HG03575 (cell line): ENCODE measurements around the gene RETREG1.
"Not testable (repeated sequence)": the region's sequence is repeated elsewhere in the genome, so short reads cannot be mapped to it uniquely, and the experiment has no call there.

Source experiments
- ATAC-seq: cut with Tn5 transposase; IDR thresholded peaks from one replicate; pipeline ENCODE4 v1.9.1; 2021; ENCODE audit not compliant: unreplicated experiment, insufficient number of reproducible peaks, low FRiP score; ENCODE audit errors: extremely low read depth

RETREG1 gene

DNA sequence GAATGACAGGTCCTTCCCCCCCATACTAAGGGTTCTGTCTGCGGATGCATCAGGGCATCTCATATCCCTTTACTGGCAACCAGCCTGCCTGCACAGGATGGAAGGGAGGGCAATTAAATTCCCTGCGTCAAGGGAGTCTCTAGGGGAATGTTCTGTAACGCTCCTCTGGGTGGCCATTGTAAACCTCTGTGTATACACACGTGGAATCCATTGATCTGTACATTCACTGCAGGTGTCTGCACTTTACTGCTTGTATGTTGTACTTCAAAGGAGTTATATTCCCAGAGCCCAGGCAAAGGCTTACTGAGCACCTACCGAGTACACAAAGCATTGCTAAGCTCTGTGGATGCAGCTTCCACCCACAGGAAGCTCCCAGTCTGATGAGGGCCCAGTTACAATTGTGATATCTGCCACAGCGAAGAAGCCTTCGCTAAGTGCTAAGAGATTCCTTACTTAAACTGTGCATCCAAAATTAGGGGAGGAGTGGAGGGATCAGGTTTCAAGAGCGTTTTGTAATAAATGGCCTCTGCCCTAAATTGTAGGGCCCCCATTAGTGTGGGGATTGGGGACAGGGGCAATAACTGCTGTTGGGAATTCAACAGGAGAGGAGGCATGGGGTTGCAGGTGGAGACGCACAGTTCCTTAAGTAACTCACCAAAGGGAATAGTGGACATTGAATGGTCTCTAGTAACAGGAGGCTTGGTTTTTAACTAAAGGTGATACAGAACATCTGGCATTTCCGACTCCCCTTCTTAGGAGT lies 1.5 kb upstream of the RETREG1 start:
- no peak for ATAC-seq

DNA sequence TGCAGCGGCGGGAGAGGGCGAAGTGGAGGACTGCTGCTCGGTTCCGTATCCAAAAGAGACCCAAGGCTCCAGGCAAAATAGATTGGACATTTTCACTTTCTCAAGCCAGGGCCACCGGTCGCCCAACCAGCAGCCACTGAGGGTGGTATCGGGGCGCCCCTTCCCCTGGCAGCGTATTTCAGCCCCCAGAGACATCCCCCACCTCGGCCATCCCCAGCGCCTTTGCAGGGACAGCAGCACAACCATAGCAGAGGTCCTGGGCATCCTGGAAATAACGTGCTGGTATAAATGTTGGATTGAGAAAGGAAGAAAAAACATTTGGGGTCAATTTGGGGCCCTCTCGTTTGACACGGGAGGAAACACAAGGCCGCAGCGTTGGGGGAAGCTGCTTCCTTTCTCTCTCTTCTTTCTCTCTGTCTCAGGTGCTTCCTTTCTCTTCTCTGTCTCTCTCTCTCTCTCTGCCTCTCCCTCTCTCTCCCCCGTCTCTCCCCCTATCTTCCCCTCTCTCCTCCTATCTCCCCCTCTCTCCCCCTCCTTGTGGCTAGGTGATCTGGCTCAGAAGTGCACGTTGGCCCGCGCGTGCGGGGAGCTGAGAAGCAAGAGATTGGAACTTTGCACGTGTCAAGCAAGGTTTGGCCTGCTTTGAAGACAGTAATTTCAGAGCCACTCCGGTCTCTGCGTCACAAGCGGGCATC lies 624 bp upstream of the RETREG1 start:
- ATAC-seq, result no peak

DNA sequence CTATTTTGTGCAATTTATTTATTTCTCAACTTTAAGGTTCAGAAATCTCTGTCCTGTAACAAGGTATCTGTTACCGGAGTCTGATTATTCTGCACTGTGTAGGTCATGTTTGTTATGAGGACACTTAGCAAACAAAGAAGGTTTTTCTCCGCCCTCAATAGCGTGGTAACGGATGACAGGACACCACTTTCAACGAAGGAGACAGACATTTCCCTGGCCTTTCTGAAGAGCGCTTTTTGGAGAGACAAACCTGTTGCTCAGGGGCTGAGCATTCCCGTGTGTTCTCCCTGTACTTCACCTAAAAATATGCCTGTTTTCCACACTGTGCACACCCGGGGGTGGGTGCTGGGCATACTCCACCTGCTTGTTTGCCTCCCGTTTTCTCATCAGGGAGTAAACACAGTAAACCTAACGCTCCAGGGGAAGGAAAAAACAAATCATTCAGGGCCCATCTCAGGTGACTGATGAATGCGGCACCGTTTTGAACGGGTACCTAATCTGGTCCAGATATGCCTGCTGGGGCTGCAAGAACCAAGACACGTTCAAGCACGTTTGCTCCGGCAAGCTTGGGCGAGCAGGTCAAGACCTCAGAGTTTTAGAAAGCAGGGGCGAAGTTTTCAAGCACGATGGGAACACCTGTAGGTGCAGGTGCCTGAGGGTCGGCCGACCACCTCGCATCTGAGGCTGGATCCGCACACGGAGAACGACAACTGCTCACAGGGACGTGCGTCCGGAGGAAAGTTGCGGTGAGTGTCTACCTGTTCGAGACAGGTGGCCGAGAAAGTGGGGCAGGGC lies 859 bp downstream of the RETREG1 start:
- ATAC-seq, result no peak

DNA sequence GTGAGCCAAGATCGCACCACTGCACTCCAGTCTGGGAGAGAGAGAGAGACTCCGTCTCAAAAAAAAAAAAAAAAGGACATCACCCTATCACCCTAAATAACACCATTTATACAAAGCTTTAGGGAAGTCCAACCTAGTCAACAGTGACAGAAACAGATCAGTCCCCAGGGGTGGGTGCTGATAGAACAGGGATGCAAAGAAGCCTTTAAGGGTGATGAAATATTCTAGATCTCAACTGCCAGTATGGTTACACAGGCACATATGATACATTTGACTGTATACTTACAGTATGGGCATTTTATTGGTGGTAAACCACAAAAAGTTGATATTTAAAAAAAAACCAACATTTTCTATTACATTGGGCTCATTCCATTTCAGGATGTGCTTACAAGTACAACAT lies 4.8 kb downstream of the RETREG1 start:
- no peak for ATAC-seq

DNA sequence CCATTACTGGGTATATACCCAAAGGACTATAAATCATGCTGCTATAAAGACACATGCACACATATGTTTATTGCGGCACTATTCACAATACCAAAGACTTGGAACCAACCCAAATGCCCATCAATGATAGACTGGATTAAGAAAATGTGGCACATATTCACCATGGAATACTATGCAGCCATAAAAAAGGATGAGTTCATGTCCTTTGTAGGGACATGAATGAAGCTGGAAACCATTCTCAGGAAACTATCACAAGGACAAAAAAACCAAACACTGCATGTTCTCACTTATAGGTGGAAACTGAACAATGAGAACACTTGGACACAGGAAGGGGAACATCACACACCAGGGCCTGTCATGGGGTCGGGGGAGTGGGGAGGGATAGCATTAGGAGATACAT lies 5.9 kb downstream of the RETREG1 start:
- ATAC-seq, result not testable (repeated sequence)

DNA sequence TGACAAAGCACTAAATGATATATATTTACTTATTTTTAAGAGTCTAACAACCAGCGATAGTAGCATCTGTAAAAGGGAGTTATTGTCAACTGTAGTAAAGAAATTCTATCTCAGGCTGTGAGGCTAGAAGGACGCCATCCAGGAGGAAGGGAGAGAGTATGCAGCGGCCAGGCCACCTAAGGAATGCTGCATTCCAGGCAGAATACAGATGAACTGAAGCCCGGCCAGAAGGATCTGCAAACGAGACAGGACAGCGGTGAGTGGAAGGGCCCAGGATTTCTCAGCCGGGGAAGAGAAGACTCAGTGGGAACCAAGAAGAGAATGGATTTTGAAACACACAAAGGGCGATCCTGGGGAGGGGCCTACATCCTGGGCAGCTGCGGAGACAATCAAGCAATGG lies 7.4 kb downstream of the RETREG1 start:
- ATAC-seq, result no peak

DNA sequence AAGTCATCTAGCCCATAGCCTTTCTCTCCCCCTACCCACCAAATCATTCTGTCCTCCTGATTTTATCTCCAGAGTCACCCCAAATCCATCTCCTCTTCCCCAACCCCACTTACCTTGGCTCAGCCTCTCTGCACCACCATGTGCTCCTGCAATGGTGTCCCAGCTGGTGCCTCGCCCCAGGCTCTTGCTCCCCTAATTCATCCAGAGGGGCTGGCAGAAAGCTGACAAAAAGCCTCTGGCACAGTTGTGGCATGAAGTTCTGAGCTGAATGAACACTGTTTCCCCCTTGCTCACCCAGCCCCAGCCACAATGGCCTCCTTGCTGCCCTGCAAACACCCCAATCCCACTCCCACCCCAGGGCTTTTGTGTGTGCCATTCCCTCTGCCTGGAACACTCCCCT lies 10.2 kb downstream of the RETREG1 start:
- ATAC-seq, result no peak

DNA sequence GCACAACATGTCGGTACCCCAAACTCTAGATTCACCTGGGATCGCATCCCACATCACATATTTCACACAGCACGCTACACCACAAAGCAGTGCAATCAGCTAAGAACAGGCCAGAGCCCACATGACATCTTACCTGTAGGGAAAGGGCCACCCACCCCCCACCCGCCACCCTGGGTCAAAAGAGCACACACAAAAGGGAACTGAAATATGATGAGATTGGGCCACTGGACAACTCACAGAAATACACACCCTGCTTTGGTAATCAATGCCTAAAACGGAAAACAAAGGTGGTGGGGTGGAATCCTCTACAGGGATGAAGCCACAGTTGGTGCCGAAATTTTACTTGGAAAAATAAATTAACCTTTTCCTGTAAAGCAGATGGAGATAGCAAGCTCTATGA lies 13.1 kb downstream of the RETREG1 start:
- no peak for ATAC-seq

DNA sequence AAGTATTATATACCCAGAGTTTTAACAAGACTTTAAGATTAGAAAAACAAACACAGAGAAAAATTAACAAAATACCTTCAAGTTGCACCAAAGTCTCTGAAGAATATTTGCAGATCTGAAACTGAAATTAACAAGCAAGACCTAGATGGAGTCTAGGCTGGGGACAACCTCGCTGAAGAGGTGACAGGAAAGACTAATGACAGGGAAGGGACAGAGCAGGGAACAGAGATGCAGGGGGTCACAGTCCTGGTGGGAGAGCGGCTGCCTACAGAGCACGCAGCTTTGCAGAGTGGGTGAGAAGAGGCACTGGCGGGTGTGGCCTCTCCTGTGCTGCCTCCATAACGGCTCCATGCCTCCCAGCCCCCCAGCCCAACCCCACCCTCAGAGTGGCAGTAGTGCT lies 13.5 kb downstream of the RETREG1 start:
- ATAC-seq, result no peak

DNA sequence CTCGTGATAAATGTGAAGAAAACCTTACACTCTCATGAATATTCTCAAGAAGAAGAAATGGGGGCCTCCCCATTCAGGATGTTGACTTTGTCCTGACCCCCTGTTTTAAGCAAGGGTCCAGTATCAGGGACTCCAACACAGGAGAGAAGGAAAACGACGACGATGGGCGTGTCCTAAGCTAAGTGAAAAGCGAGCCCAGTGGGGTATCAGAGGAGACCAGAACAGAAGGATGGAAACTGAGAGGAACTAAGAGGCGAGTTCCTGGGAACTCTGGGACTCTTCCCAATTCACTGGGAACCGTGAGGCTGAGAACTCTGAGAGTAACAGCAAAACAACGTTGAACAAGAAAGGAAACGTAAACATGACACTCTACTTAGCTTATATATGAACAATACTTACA lies 14.6 kb downstream of the RETREG1 start:
- ATAC-seq, result no peak

DNA sequence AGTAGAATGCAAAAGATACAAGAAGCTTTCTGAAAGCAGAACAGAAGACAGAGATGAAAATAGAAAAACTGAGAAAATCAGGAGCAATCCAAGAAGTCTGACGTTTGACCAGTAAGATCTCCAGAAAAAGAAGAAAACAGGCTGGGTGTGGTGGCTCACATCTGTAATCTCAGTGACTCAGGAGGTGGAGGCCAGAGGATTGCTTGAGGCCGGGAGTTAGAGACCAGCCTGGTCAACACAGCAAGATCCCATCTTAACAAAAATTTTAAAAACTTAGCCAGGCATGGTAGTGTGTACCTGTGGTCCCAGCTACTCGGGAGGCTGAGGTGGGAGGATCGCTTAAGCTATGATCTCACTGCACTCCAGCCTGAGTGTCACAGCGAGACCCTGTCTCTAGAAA lies 15.9 kb downstream of the RETREG1 start:
- ATAC-seq, result no peak

DNA sequence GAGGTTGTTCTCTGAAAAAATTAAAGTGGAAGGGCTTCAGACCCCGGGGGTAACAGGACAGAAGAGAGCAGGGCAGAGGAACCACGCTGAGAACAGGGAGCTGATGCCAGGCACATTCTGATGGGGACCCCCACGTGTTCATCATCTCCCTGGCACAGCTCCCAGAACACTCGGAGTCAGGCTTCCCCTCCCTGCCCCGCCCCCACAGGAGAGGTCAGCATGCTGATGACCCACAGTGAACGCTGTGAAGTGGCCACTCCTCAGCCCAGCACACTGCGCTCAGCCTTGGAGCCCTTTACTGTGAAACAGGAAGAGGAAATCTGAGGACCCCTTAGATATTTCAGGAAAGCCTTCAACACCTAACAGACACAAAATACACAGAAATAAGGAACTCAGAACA lies 16.4 kb downstream of the RETREG1 start:
- ATAC-seq, result no peak

DNA sequence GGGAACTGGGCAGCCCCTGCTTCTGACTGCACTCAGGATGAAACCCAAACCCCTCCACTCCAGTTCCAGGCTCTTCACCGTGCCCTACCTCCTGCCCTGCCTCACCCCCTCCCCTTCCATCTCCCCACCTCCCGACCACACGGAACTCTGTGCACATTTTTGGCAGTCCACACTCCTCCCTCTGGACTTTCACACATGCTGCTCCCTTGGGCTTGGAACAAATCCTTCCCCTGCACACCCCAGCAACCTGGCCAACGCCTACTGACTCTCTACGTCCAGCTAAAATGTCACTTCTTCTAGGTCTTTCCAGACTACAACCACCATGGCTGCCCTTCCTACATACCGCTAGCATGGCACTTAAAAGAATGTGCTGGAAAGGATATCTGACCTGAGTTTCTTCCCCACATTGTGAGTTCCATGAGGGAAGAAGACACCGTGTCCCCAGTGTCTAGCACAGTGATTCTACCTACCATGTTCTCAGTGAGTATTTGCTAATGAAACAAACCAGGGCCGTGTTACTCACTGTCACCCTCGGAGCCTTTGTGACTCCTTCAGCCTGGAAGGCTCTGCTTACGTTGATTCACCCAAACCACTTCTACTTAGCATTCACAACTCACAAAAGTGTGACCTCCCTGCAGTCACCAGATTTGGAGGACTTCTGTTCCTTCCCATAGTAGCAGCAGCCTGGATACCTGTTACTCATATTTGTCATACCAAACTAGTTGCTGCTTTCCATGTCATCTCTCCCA lies 18.7 kb downstream of the RETREG1 start:
- no peak for ATAC-seq

DNA sequence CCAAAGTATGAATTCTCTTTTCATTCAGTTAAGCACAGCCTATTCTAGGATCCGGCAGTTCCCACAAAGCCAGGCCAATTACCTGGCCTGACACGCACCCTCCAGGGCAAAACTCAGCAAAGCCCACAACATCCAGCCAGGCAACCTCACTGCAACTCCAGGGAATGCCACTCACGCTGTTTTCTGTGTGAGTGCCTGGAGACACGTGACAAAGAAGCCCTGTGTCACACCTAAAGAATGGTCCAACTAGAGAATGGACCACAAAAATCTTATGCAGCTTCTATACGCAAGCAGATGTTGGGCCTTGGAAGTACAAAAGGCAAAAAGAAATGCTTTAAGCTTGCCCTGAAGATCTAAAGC lies 20.2 kb downstream of the RETREG1 start:
- ATAC-seq, result no peak

DNA sequence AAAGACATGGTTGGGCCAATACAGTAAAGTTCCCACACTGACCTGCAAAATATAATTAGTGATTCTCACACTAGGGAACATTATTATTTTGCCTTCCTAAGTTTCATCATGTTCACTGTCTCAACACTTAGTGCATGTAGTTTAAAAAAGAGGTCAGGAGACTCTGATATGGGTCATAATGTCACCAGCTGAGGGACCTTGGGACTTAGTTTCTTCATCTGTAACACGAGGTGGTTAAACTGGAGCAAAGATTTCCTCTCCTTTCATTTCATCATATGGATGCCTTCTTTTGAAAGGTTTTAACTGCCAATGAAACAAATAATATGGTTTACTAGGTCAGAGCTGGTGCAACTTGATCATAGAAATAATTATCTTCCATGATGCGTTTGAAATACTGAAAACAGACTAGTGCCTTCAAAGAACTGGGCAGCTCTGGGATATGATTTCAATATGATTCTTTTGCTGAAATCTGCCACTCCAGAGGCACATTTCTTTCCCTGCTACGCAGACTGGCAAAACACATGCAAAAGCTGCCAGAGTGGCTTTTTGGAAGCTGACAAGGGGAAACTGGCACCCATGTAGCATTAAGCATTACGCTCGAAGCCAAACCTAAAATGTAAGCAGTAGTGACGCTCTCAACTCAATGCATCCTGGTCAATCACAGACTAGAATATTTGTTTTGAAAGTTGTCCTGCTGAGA lies 20.8 kb downstream of the RETREG1 start:
- no peak for ATAC-seq

DNA sequence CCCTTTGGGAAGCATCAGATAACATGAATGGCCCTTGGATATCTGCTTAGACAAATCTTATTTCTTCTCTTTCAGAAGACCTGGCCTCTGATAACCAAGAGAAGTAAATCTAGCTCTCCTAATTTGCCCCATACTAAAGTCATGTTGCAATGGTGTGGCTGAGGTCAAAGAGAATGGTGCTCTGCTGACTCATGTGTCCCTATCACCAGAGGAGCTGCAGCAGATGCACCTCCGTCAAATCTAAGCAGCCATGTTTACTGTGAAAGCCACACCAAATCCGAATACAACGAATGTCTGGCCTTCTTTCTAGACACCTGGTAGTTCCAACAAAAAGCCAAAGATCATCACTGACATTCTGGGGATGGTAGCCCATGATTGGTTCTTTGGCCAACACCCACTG lies 23.2 kb downstream of the RETREG1 start:
- ATAC-seq, result no peak

DNA sequence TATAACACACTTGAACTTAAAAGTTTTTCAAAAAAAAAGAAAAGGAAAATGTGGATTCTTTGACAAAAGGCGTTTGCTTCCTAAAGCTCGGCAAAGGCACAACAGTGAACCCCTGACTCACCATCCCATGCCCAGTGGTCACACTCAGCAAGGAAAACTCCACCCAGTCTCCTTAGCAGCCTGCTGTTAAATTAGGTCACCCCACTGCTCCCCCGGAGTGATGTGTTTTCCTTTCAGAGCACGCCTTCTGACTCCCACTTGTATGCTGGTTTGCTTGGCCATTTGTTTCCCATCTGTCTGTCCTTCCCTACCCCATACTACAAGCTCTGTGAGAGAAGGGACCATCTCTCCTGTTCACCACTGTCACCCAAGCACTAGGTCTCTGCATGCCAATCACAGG lies 23.8 kb downstream of the RETREG1 start:
- ATAC-seq, result no peak

DNA sequence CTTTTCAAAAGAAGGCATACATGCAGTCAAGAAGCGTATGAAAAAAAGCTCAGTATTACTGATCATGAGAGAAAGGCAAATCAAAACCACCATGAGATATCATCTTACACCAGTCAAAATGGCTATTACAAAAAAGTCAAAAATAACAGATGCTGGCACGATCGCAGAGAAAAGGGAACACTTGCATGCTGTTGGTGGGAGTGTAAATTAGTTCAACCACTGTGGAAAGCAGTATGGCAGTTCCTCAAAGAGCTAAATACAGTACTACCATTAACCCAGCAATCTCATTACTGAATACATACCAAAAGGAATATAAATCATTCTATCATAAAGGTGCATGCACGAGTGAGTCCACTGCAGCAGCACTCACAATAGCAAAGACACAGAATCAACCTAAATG lies 24.5 kb downstream of the RETREG1 start:
- ATAC-seq, result no peak

DNA sequence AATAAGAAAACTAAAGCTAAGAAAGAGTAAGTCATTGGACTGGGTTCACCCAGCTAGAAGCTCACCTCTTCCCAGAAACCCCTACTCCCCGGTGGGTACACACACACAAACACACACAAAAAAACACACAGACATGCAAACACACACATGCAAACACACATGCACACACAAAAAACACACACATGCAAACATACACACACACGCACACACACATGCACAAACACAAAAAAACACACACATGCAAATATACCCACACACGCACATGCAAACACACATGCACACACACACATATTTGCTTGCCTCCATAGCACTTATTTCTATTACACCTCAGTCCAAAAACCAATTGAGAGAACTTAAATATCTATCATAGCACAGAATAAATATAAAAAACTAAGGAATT lies 26.1 kb downstream of the RETREG1 start:
- ATAC-seq, result no peak
